ENCODE data around the gene NEUROD1.

- no peak for TF ChIP-seq EZH2 (IDR thresholded peaks at IDR 0.05; ENCODE audit: low read depth)
- TF ChIP-seq CTCF (conservative IDR thresholded peaks at IDR 0.05) = no peak
These were observed 52.8 kb downstream of the NEUROD1 start for GRCh38 chr2:181627545-181627944.
